ENCODE measurements around the gene SHISA6.

Gene SHISA6

DNA sequence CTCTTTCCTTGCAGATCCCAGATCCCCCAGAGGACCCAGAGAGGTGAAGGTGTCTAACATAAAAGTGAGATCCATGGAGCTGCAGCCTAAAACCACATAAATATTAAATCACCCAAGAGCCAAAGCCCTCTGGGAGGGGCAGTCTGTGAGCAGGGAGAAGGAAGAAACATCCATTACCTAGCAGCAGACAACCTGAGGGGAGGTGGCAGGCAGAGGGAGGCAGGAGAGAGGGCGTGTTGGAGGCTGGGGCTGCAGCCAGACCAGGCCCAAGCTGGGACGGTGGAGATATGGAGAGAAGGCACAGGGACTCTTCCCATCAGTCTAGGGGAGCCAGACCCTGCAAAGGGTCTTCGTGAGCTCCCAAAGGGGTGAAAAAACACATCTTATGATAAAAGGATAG lies 101.1 kb downstream of the SHISA6 start:
- Histone ChIP-seq H3K27ac (ENCODE audit: low read depth, low read length) (no peak overlapping the region), H4K20me1 (ENCODE audit: low read depth, low read length) (no peaks in the 10 kb centered on the region), H3K27me3 (ENCODE audit: low read length) (no peaks in the 10 kb centered on the region), H3K9ac (ENCODE audit: low read length) (no peak overlapping the region), H3K9me2 (replicated peaks; ENCODE audit: insufficient read depth, low read length) (no peaks in the 10 kb centered on the region), H3K79me2 (ENCODE audit: insufficient read depth, low read length) (no peaks in the 10 kb centered on the region), H3K36me3 (ENCODE audit: low read length) (no peaks in the 10 kb centered on the region), H3K4me3 (ENCODE audit: insufficient read depth, low read length, poor library complexity, severe bottlenecking) (no peak overlapping the region), H3K4me2 (ENCODE audit: low read depth, low read length, poor library complexity, severe bottlenecking) (no peak overlapping the region), H2AFZ (ENCODE audit: low read depth, low read length, severe bottlenecking) (no peak overlapping the region), H3K9me3 (ENCODE audit: insufficient read depth, low read length) (no peaks in the 10 kb centered on the region), H3F3A (ENCODE audit: insufficient read depth) (no peaks in the 10 kb centered on the region)
- no peak for TF ChIP-seq EZH2phosphoT487 (conservative IDR thresholded peaks at IDR 0.05; ENCODE audit: low read length)
- TF ChIP-seq, protein P1, sequence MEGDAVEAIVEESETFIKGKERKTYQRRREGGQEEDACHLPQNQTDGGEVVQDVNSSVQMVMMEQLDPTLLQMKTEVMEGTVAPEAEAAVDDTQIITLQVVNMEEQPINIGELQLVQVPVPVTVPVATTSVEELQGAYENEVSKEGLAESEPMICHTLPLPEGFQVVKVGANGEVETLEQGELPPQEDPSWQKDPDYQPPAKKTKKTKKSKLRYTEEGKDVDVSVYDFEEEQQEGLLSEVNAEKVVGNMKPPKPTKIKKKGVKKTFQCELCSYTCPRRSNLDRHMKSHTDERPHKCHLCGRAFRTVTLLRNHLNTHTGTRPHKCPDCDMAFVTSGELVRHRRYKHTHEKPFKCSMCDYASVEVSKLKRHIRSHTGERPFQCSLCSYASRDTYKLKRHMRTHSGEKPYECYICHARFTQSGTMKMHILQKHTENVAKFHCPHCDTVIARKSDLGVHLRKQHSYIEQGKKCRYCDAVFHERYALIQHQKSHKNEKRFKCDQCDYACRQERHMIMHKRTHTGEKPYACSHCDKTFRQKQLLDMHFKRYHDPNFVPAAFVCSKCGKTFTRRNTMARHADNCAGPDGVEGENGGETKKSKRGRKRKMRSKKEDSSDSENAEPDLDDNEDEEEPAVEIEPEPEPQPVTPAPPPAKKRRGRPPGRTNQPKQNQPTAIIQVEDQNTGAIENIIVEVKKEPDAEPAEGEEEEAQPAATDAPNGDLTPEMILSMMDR (IDR thresholded peaks at IDR 0.05; ENCODE audit: insufficient read depth, low read length, poor library complexity, severe bottlenecking): no peak

DNA sequence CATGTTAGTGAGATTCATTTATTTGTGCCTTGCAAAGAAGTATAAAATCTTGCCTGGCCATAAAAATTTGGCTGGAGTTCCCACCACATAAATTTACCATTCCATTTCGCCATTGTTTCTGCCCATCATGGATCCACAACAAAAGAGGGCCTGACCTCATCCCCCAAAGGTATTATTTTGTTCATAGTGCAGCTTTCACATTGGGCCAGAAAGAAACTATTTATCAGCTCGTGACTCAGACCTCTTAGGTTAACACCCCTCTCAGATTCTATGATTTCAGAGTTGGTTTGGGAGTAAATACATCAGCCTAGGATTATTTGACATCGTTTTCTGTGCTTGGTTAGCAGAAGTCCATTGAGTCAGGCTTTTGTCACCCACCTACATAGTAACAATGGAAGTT lies 108.1 kb downstream of the SHISA6 start:
- Histone ChIP-seq H3K27ac (ENCODE audit: low read depth, low read length) (no peak overlapping the region), H3K4me2 (ENCODE audit: low read depth, low read length, poor library complexity, severe bottlenecking) (no peak overlapping the region)

DNA sequence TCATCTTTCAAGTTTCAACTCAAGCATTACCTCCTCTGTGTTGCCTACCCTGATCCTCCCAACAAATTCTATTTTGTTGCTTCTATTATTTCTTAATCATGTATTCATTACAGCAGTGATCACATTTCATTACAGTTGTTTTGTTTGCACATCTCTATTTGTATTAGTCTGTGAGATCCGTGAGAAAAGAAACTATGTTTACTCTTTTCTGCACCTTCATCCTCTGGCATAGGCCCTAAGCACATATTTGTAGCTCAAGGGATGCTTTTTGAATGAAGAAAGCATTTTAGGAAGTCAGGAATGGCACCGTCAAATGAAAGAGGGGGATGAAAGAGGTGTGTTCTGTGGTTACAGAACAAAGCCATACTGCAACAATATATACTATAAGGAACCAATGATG lies 110.5 kb downstream of the SHISA6 start:
- H3K27ac ChIP-seq (ENCODE audit: low read depth, low read length): no peak overlapping the region
- no peaks in the 10 kb centered on the region for H4K20me1 ChIP-seq (ENCODE audit: low read depth, low read length)
- H3F3A ChIP-seq (ENCODE audit: insufficient read depth): no peaks in the 10 kb centered on the region
- no peaks in the 10 kb centered on the region for H3K27me3 ChIP-seq (ENCODE audit: low read length)
- no peak overlapping the region for H2AFZ ChIP-seq (ENCODE audit: low read depth, low read length, severe bottlenecking)
- H3K4me3 ChIP-seq (ENCODE audit: insufficient read depth, low read length, poor library complexity, severe bottlenecking): no peak overlapping the region
- TF ChIP-seq, protein P1 (IDR thresholded peaks at IDR 0.05; ENCODE audit: insufficient read depth, low read length, poor library complexity, severe bottlenecking): no peak
- no peak for TF ChIP-seq EZH2phosphoT487 (conservative IDR thresholded peaks at IDR 0.05; ENCODE audit: low read length)
- H3K79me2 ChIP-seq (ENCODE audit: insufficient read depth, low read length): no peaks in the 10 kb centered on the region
- H3K9me3 ChIP-seq (ENCODE audit: insufficient read depth, low read length): no peaks in the 10 kb centered on the region
- H3K9ac ChIP-seq (ENCODE audit: low read length): no peak overlapping the region
- no peaks in the 10 kb centered on the region for H3K36me3 ChIP-seq (ENCODE audit: low read length)
- H3K4me2 ChIP-seq (ENCODE audit: low read depth, low read length, poor library complexity, severe bottlenecking): no peak overlapping the region
- H3K9me2 ChIP-seq (replicated peaks; ENCODE audit: insufficient read depth, low read length): no peaks in the 10 kb centered on the region

More for the DNA sequence above, 108.1 kb downstream of the SHISA6 start:
- Histone ChIP-seq H3F3A (ENCODE audit: insufficient read depth) (no peaks in the 10 kb centered on the region), H3K9ac (ENCODE audit: low read length) (no peak overlapping the region), H3K27me3 (ENCODE audit: low read length) (no peaks in the 10 kb centered on the region), H3K79me2 (ENCODE audit: insufficient read depth, low read length) (no peaks in the 10 kb centered on the region), H3K9me2 (replicated peaks; ENCODE audit: insufficient read depth, low read length) (no peaks in the 10 kb centered on the region), H2AFZ (ENCODE audit: low read depth, low read length, severe bottlenecking) (no peak overlapping the region), H3K36me3 (ENCODE audit: low read length) (no peaks in the 10 kb centered on the region), H4K20me1 (ENCODE audit: low read depth, low read length) (no peaks in the 10 kb centered on the region), H3K9me3 (ENCODE audit: insufficient read depth, low read length) (no peaks in the 10 kb centered on the region), H3K4me3 (ENCODE audit: insufficient read depth, low read length, poor library complexity, severe bottlenecking) (no peak overlapping the region)
- TF ChIP-seq, protein P1 (IDR thresholded peaks at IDR 0.05; ENCODE audit: insufficient read depth, low read length, poor library complexity, severe bottlenecking): no peak
- TF ChIP-seq EZH2phosphoT487 (conservative IDR thresholded peaks at IDR 0.05; ENCODE audit: low read length): no peak

Measured in SU-DHL-6 (cell line).